Activated CD4-positive, alpha-beta T cell treated with anti-CD3 and anti-CD28 coated beads for 36 hours (primary cell): ENCODE results near the gene CD8B. TPM values are rescaled to one million over a fixed set of nuclear protein-coding genes. Genes with fewer than 3 reads are reported as not detected.

ENCODE experiments used
- ATAC-seq: fragments of 200-7000 bp; cut with Tn5 transposase; one replicate; pipeline ENCODE4 v1.10.0; 2021; ENCODE audit warnings: mild to moderate bottlenecking, moderate library complexity
- CTCF ChIA-PET: fragments of 350-600 bp; sonication (Branson Sonifier 250); formaldehyde crosslinking; loops from one replicate; lab custom pipeline; 2021; ENCODE audit warnings: antibody characterized with exemption; lab: Charles Lee
- POLR2A ChIA-PET: fragments of 350-600 bp; sonication (Branson Sonifier 250); formaldehyde crosslinking; loops from one replicate; lab custom pipeline; 2021; ENCODE audit warnings: antibody characterized with exemption, inconsistent platforms; lab: Charles Lee
- DNase-seq: peaks from one replicate; pipeline ENCODE4 v3.0.0-alpha.2; 2020
- H3K27ac Mint-ChIP-seq: one replicate; pipeline ENCODE4 v1.8.0; 2021; ENCODE audit warnings: mixed read lengths
- H3K27me3 Mint-ChIP-seq: one replicate; pipeline ENCODE4 v1.8.0; 2021; ENCODE audit warnings: mixed read lengths
- H3K36me3 Mint-ChIP-seq: one replicate; pipeline ENCODE4 v1.8.0; 2021; ENCODE audit warnings: low read depth, mixed read lengths
- H3K4me1 Mint-ChIP-seq: one replicate; pipeline ENCODE4 v1.8.0; 2021; ENCODE audit warnings: mixed read lengths
- H3K4me3 Mint-ChIP-seq: one replicate; pipeline ENCODE4 v1.8.0; 2021; ENCODE audit warnings: mild to moderate bottlenecking, moderate library complexity, mixed read lengths
- H3K9me3 Mint-ChIP-seq: one replicate; pipeline ENCODE4 v1.8.0; 2021; ENCODE audit warnings: low read depth, mixed read lengths
- intact Hi-C, 2 experiments: fragments of 100-400 bp; cut with DNase I in 1 of 2; cut with micrococcal nuclease in 1 of 2; formaldehyde crosslinking; loops; one replicate each; pipeline versions ENCODE4 v1.14.2 to v1.15.1; 2022 to 2024; cut with DNase I, micrococcal nuclease
- total RNA-seq, 2 experiments: library from RNA; stranded (reverse); gene quantifications; one replicate each; pipeline ENCODE4 v1.2.3, GENCODE V29; 2021

Gene CD8B
- total RNA-seq, 2 experiments from 2014 or later, result 2.1 to 2.3 TPM

DNA sequence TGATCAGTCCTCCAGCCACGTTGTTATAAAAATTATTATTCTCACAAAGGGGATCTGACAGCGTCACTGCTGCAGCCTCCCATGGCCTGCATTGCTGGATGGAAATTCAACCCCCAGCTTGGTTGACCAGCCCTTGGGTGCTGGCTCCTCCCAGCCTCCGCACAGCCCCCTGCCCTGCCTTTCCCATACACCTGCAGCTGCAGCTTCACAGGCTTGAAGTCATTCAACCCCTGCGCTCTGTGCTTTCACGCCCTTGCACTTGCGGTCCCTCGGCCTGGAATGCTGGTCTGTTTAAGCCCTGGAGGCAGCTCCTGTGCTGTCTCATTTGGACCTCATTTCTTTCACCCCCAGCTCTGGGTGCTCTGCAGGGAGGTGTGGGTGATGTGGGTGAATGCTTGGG is 70.1 kb downstream of the CD8B start:
- POLR2A ChIA-PET, result interaction anchor here (0.5 kb wide), 1 partner anchor 34 kb away, joined by 3 read pairs; no protein-coding TSS in a partner anchor
- intact Hi-C loops, result no loop called here
- ATAC-seq (no peak), DNase-seq (no peak)
- Mint-ChIP-seq H3K9me3 (peaks cover 13% of the 10 kb centered on the region), H3K4me1 (peaks cover 22% of the 10 kb centered on the region), H3K4me3 (peak overlapping the region; percentile 69), H3K36me3 (peaks cover 8% of the 10 kb centered on the region), H3K27ac (no peak overlapping the region), H3K27me3 (peaks cover 61% of the 10 kb centered on the region)
- CTCF ChIA-PET, result interaction anchor here (0.7 to 1.0 kb wide), 2 partner anchors 17 to 27 kb away, joined by 3 to 4 read pairs; no protein-coding TSS in a partner anchor

DNA sequence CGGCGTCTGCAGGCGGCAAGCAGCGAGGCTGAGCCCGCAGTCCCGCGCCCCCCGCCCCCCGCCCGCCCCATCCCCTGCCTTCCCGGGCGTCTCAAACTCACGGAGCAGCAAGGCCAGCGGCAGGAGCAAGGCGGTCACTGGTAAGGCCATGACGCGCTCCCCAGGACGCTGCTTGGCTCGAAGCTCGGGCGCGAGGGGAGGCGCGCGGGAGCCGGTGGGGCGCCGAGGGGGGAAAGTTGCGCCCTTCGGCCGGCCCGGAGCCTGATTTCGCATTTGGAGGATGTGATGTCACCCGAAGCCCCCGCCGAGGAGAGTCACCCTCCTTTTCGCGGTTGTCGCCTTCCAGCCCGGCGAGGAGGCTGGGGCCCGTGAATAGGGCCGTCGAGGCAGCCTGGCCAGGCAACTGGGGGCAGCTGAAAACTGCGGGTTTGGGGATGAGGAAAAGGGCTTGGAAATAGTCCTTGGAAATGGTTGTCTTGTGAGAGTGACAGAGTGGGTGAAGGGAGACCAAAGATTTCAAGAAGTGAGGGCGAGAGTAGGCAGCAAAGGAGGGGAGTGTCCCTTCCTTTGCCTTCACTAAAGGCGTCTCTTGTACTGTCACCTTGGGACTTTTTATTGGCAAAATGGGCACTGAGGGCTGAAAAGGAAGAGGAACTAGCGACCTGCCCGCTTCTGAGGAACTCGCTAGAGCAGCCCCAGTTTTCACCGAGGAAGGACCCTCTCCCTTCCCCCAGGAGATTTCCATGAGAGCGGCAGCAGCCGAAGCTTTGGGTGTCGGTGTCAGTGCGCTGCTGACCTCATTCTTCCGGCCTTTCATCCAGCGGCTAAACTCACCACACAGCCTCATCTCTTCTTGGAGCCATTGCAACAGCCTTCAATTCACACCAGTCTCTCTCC is 70.8 kb downstream of the CD8B start, which contains the start of gene CD8A:
Gene CD8A (minus strand): TSS at position 238 of the 897 bp plus-strand sequence. CDS start 88 bp downstream, at position 150.
- POLR2A ChIA-PET, result interaction anchor here (0.5 kb wide), 1 partner anchor 35 kb away, joined by 3 read pairs; no protein-coding TSS in a partner anchor
- H3K36me3 Mint-ChIP-seq, result peaks cover 4% of the 10 kb centered on the region

DNA sequence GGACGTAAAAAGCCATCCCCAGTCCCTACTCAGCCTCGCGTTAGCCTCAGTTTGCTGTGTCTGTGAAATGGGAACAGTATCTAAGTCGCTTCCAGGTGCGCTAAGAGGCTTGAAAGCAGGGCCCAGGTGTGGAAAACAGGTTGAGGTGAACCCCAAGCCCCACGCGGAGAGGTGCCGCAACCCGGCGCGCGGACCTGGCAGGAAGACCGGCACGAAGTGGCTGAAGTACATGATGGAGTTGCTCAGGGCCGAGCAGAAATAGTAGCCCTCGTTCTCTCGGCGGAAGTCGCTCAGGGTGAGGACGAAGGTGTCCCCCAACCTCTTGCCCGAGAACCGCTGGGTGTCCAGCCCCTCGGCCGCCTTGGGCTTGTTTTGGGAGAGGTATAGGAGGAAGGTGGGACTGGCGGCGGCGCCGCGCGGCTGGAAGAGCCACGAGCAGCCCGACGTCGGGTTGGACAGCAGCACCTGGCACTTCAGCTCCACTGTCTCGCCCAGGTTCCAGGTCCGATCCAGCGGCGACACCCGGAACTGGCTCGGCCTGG is 71.5 kb downstream of the CD8B start:
- intact Hi-C loops, result no loop called here
- H3K36me3 Mint-ChIP-seq, result no peaks in the 10 kb centered on the region
- POLR2A ChIA-PET, result no interaction called here
- H3K27me3 Mint-ChIP-seq, result peaks cover 59% of the 10 kb centered on the region
- ATAC-seq, result peak; percentile 9
- peak; percentile 26 for DNase-seq
- peaks cover under 1% of the 10 kb centered on the region for H3K9me3 Mint-ChIP-seq
- H3K27ac Mint-ChIP-seq, result no peak overlapping the region
- H3K4me3 Mint-ChIP-seq, result peak overlapping the region; percentile 54
- H3K4me1 Mint-ChIP-seq, result peaks cover 26% of the 10 kb centered on the region
- CTCF ChIA-PET, result no interaction called here

More for the DNA sequence above, 70.8 kb downstream of the CD8B start, which contains the start of gene CD8A:
- intact Hi-C loops, result no loop called here
- Mint-ChIP-seq H3K9me3 (peaks cover 6% of the 10 kb centered on the region), H3K4me1 (peaks cover 22% of the 10 kb centered on the region), H3K4me3 (peak within 1 kb of the TSS; percentile 69), H3K27ac (peak within 1 kb of the TSS; percentile 61), H3K27me3 (peaks cover 59% of the 10 kb centered on the region)
- CTCF ChIA-PET, result interaction anchor here (0.7 kb wide), 1 partner anchor 18 kb away, joined by 4 read pairs; no protein-coding TSS in a partner anchor
- ATAC-seq (peak; percentile 61), DNase-seq (peak; percentile 58)

DNA sequence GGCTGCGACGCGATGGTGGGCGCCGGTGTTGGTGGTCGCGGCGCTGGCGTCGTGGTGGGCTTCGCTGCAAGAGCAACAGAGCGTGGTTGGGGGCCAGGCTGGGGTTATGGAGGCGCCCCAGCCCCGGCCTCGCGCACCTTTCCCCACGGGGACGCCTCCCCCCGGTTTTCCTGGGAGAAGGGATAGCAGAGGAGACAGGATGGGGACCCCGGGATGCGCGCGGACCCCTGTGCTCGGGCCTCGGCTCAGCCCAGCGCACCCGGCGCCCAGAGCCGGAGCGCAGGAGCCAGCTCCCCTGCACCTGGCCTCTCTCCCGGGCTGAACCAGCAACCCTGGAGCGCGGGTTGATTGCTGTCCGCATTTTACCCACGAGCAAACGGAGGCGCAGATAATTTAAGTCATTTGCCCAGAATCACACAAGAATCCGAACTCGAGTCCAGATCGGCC is 72.0 kb downstream of the CD8B start:
- ChIA-PET CTCF (no interaction called here), POLR2A (interaction anchor here (0.6 kb wide), 1 partner anchor 341 kb away, joined by 3 read pairs; no protein-coding TSS in a partner anchor)
- Mint-ChIP-seq H3K27me3 (peaks cover 54% of the 10 kb centered on the region), H3K36me3 (no peaks in the 10 kb centered on the region), H3K4me1 (peaks cover 25% of the 10 kb centered on the region), H3K4me3 (peak overlapping the region; percentile 54), H3K27ac (no peak overlapping the region), H3K9me3 (no peaks in the 10 kb centered on the region)
- no peak for ATAC-seq
- peak; percentile 12 for DNase-seq
- intact Hi-C loops, result no loop called here

DNA sequence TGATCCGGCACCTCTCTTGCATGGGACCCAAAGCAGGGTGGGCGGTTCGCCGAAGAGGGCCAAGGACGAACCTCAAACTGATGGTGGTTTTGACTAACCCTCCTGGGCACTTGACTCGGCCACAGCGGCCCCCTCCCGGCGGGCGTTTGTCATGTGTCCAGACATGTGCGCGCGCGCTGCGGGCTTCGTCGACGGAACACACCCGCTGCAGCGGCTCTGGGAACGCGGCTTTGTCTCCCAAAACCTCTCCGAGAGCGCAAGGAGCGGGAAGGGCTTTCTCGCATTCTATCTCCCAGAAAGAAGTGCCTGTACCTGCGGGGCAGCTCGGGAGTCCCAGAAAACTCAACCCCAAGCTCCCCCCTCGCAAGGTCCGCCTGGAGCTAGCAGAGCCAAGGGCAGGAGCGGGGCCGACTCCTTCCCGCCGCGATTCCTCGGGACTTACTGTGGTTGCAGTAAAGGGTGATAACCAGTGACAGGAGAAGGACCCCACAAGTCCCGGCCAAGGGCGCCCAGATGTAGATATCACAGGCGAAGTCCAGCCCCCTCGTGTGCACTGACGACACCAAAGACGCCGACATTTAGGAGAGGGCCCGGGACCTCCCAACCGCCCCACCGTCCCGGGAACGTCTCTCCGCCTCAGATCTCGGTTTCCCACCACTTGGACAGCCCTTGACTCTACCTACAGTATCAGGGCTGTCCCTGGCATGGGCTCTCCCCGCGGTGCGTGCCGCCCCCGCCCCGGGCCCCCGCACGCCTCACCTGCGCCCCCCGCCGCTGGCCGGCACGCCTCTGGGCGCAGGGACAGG is 72.6 kb downstream of the CD8B start:
- POLR2A ChIA-PET, result interaction anchor here (0.6 kb wide), 1 partner anchor 340 kb away, joined by 3 read pairs; no protein-coding TSS in a partner anchor
- Mint-ChIP-seq H3K36me3 (no peaks in the 10 kb centered on the region), H3K4me3 (no peak overlapping the region), H3K27ac (no peak overlapping the region), H3K9me3 (no peaks in the 10 kb centered on the region), H3K27me3 (peaks cover 49% of the 10 kb centered on the region), H3K4me1 (peaks cover 26% of the 10 kb centered on the region)
- intact Hi-C loops, result no loop called here
- ATAC-seq (no peak), DNase-seq (peak; percentile 22)
- CTCF ChIA-PET, result no interaction called here

DNA sequence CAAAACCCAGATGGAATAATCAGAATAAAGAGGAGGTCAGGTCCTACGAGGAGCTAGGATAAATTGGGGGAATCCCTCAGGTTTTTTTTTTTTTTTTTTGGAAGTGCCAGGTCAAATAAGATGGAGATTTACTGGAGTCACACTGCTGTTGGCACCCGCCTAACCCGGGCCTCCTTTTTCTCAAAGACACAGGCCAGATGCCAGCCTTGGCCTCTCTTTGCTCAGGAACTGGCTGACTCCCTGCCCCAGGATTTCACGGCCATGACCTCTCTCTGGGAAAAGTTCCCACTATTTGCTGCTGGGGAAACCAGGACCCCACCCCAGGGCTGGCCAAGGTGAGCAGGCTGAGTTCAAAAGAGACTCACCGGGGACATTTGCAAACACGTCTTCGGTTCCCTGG is 73.5 kb downstream of the CD8B start:
- Mint-ChIP-seq H3K4me3 (no peak overlapping the region), H3K27ac (no peak overlapping the region), H3K36me3 (no peaks in the 10 kb centered on the region), H3K9me3 (no peaks in the 10 kb centered on the region), H3K4me1 (peaks cover 31% of the 10 kb centered on the region), H3K27me3 (peaks cover 41% of the 10 kb centered on the region)
- intact Hi-C loops, result no loop called here
- ATAC-seq (no peak), DNase-seq (no peak)
- ChIA-PET POLR2A (no interaction called here), CTCF (no interaction called here)

DNA sequence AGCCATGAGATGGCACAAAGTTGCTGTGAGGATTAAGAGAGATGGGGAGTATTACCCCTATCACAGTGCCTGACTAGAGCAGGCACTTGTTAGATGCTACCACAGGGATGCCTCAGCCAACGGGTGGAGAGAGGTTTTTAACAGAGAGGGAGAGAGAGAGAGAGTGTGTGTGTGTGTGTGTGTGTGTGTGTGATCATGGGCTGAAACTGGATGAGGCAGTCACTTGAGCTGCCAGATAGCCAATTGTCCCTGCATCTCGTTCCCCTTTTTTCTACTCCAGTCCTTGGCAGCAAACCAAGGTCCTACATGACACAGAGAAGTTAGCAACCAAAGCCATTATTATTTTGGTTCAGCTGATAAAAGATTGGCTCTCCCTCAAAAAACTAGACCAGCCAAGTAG is 74.0 kb downstream of the CD8B start:
- Mint-ChIP-seq H3K27me3 (peaks cover 37% of the 10 kb centered on the region), H3K4me3 (no peak overlapping the region), H3K27ac (no peak overlapping the region), H3K9me3 (no peaks in the 10 kb centered on the region), H3K4me1 (peaks cover 31% of the 10 kb centered on the region), H3K36me3 (no peaks in the 10 kb centered on the region)
- ChIA-PET CTCF (no interaction called here), POLR2A (no interaction called here)
- ATAC-seq, result no peak
- DNase-seq, result no peak
- intact Hi-C loops, result no loop called here

DNA sequence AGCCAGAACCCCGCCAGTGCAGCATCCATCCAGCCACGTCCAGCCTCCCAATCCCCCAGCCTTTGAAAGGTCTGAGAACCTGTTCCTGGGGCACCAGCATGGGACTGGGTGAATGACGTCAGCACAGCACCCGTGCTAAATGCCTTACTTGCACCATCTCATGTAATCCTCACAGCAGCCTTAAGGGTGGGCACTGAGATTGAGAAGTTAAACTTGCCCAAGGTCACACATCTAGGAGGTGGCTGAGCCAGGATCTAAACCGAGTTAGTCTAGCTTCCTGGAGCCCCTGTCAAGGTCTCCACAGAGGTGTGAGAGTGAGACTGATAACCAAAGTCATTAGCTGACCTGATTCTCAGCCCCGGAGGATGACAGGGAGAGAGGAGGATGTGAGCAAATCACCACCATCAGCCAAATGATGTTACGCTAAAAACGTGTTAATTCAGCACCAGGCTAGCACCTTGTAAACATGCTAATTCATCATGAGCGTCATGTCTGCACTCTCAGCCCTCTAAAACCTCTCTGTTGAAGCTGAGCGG is 75.6 kb downstream of the CD8B start:
- intact Hi-C loops, result no loop called here
- Mint-ChIP-seq H3K4me1 (peaks cover 22% of the 10 kb centered on the region), H3K27ac (no peak overlapping the region), H3K4me3 (no peak overlapping the region), H3K36me3 (no peaks in the 10 kb centered on the region), H3K27me3 (peaks cover 25% of the 10 kb centered on the region), H3K9me3 (no peaks in the 10 kb centered on the region)
- ChIA-PET CTCF (interaction anchor here (1.1 to 1.2 kb wide), 2 partner anchors 17 to 23 kb away, joined by 3 read pairs; no protein-coding TSS in a partner anchor), POLR2A (no interaction called here)
- DNase-seq, result no peak
- ATAC-seq, result no peak

DNA sequence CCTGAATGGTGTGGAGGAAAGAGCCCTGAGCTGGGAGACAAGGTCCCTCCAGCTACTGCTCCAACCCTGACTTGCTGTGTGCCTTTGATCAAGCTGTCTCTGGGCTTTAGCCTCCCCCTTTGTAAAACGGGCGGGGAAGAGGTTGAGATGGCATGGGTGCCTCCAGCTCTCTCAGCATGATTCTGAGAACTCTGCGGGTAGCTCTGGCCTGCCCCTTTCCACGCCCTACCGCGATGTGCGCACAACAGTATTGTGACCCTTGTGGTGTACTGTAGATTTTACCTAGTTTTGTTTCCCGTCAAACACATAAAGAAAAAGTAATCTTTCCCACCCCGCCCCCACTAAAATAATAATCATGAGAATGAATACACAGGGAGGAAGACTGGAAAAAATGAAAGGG is 76.2 kb downstream of the CD8B start:
- Mint-ChIP-seq H3K27me3 (peaks cover 22% of the 10 kb centered on the region), H3K9me3 (no peaks in the 10 kb centered on the region), H3K4me1 (peaks cover 18% of the 10 kb centered on the region), H3K4me3 (no peak overlapping the region), H3K27ac (peak overlapping the region; percentile 35), H3K36me3 (no peaks in the 10 kb centered on the region)
- peak; percentile 20 for DNase-seq
- POLR2A ChIA-PET, result no interaction called here
- ATAC-seq, result no peak
- intact Hi-C loops, result no loop called here
- CTCF ChIA-PET, result interaction anchor here (1.1 kb wide), 2 partner anchors 18 to 23 kb away, joined by 3 read pairs; no protein-coding TSS in a partner anchor

DNA sequence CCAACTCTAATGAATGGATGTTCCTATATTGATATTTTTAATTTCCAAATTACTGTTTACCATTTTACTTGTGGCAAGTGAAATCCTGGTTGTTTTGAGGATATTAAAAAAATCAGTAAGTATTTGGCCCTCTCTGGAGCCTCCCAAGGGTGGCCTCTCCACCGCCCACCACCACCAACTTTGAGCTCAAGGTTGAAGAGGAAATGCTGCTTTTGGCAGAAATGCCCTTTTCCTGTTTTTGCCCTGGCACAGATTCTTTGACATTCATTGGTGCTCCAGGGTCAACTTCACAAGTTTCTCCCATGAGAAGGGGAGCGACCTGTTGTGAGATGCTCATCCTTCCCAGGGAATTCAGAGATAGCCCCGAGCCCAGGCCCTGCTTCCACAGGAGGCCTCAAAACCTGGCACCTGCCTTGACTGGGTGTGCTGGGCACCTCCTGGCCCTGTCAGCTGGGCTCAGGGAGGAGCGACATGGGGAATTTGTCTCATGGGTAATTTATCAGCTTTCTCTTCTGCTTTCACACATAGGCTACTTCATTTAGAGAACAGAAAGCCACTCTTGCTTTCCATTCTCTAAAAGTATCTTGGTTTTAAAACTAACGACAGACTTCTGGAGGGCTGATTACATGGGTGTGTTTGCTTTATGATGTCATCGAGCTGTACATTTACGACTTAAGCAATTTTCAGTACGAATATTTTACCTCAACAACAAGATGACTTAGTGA is 77.9 kb downstream of the CD8B start:
- H3K4me3 Mint-ChIP-seq, result no peak overlapping the region
- H3K4me1 Mint-ChIP-seq, result peaks cover 12% of the 10 kb centered on the region
- ChIA-PET POLR2A (no interaction called here), CTCF (interaction anchor here (0.7 kb wide), 1 partner anchor 9 kb away, joined by 3 read pairs; no protein-coding TSS in a partner anchor)
- intact Hi-C loops, result no loop called here
- no peaks in the 10 kb centered on the region for H3K36me3 Mint-ChIP-seq
- no peak for DNase-seq
- H3K9me3 Mint-ChIP-seq, result no peaks in the 10 kb centered on the region
- peak; percentile 77 for ATAC-seq
- H3K27ac Mint-ChIP-seq, result no peak overlapping the region
- peaks cover 12% of the 10 kb centered on the region for H3K27me3 Mint-ChIP-seq
